Fibroblast of skin of abdomen (primary cell): ENCODE measurements around the gene SNX11.

ENCODE experiments used
- DNase-seq: peaks from one replicate; pipeline ENCODE4 v3.0.0-alpha.2; 2013

The SNX11 gene

DNA sequence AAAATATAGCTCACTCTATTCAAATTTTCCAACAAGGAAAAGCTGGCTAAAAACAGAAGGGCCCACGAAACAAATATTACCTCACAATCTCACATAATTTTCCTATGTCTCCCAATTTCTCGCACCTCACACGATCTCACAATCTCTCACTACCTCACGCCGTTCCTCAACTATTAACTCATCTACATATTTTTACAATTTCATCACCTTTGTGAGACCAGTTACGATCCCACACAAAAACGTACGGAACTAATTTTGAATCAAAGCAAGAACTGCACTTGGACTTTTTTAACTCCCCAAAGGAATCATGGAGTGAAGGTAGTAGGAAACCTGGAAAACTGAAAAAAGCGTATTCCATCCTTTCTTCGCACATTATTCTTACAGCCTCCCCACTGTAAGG, 7.4 kb upstream of the SNX11 start:
- peak; percentile 69 for DNase-seq

DNA sequence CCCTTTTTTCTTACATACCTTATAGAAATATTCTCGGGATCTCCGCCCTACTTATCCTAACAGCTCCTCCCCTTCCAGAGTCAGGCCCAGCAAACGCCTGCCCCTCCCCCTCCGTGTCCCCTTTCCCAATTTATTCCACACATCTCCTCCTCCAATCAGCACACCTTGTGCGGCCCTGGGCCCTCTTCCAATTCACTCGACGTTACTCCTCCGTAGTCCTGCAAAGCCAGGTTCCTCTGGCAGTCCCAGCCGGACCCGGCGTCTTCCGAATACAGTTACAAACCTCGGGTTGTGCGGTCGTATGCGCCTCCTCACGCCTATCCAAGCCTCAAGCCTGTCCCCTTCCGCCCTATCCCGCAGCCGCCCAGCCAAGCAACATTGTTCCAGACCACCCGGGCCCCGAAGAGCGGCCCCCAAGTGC, 7.0 kb upstream of the SNX11 start:
- DNase-seq, result peak; percentile 64

DNA sequence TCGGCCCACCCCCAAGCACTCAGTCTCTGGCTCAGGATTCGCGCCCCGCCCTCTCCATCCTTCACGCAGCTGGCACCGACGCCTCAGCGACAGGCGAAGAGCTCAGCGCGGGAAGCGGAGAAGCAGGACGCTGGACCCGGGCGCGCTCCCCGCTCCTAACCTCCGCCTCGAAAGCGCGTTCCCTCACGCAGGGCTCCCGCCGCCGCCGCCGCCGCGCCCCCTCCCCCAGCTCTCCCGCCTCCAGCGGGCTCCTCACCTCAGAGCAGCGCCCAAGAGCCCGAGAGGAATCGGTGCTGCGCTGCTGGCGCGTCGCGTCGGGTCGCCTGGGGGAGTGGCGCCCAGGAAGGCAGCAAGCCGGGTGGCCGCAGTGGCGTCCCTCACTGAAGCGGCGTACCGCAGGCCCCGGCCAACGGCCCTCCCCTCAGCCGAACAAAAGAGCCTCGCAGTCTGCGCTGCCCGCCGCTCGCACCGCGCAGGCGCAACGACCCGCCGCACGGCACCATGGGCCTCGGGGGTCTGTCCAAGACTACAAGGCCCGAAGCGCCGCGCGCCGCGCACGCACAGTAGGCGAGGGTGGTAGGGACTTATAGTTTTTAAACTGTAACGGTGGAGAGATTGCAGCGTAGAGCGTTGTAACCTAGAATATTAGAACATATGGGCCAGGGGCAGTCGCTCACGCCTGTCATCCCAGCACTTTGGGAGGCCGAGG, 6.4 kb upstream of the SNX11 start, which contains the start of gene CBX1:
CBX1 (minus strand) TSS at position 467 of the 709 bp plus-strand sequence. CDS start 24,474 bp downstream, outside the sequence.
- DNase-seq, result peak; percentile 94

DNA sequence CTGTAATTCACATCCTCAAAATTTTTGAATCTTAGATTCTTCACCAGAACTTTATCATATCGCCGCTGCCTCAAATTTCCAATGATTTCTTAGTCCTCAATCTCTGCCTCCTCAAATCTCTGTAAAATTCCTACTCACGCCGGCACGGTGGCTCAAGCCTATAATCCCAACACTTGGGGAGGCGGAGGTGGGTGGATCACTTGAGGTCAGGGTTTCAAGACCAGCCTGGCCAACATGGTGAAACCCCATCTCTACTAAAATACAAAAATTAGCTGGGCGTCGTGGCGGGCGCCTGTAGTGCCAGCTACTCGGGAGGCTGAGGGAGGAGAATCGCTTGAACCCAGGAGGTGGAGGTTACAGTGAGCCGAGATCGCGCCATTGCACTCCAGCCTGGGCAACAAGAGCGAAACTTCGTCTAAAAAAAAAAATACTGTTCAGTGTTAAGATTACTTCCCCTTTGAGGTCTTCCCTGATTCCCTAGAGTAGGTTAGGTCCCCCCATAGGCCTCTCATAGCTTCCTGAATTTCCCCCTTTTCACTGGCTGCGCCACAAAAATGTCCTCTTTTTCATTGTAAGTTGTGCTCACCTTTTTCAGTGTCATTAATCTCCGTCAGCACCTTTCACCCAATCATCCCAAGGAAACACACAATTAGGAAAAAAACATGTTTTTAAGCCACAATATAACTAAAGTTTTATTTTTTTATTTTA, 5.4 kb upstream of the SNX11 start:
- no peak for DNase-seq

DNA sequence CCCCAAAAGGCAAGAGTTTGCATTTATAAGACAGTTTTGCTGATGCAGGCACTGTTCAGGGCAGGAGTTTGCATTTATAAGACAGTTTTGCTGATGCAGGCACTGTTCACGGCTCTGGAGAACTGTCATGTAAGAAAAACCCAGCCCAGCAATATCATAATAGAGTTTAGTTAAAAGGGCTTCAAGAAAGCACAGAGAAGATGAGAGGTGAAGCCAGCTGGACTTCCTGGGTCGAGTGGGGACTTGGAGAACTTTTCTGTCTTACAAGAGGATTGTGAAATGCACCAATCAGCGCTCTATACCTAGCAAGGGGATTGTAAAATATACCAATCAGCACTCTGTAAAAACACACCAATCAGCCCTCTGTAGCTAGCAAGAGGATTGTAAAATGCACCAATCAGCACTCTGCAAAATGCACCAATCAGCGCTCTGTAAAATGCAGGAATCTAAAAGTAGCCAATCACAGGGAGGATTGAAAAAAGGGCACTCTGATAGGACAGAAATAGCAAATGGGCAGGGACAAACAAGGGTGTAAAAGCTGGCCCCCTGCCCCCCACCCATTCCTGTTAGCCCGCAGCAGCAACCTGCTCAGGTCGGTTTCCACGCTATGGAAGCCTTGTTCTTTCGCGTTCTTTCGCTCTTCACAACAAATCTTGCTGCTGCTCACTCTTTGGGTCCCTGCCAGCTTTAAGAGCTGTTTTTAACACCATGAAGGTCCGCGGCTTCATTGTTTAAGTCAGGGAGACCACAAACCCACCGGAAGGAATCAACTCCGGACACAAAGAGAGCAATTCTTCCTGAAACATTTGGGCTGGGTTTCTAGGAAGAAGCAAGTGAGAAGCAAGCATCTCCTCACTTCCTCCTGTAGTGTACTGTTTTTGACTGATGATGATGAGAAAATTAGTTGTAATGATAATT, 4.5 kb upstream of the SNX11 start:
- DNase-seq, result no peak

DNA sequence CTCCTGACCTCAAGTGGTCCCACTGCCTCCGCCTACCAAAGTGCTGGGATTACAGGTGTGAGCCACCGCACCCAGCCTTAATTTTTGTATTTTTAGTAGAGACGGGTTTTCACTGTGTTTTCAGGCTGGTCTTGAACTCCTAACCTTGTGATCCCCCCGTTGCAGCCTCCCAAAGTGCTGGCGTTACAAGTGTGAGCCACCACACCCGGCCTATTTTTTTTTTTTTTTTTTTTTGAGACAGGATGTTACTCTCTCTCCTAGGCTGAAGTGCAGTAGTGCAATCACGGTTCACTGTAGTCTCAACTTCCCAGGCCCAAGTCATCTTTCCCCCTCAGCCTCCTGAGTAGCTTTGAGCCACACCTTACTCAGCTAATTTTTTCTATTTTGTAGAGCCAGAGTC, 3.1 kb upstream of the SNX11 start:
- no peak for DNase-seq

DNA sequence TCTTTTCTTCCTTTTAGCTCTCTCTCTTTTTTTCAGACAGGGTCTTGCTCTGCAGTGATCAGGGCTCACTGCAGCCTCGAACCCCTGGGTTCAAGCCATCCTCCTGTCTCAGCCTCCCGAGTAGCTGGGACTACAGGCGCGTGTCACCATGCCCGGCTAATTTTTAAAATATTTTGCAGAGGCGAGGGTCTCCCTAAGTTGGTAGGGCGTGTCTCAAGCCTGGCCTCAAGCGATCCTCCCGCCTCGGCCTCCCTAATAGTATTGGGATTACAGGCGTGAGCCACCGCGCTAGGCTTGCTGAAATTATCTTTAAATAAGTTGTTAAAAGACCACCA, 797 bp upstream of the SNX11 start:
- no peak for DNase-seq

DNA sequence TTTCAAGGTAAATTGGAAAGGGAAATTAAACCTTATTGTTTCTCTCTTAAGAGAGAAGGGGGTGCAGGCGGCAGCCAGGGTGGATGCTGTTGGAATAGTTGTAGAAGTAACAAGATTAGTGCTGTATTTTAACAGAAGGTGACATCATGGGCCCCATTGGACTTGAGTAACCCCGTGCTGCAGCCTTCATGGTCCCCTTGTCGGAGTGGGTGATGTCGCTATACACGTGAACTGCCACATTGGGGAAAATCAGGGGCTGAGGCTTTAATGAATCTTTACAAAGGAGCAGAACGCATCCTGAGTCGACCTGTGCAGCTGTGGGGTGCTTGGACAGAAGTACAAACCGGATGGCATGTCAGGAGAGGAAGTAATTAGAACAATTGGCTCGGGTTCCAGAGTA, 3.2 kb downstream of the SNX11 start:
- no peak for DNase-seq

DNA sequence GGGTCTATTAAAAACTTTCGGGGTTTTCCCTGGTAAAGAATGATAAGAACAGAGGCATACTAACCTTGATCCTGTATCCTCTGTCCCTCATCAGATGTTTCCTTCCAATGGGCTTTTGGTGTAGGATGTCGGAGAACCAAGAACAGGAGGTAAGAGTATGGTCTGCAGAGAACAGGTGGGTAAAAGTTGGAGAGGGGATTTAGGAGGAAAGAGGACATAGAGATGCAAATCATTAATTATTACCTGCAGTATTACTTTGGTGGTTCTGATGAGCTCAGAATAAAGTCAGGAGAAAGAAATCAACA, 4.3 kb downstream of the SNX11 start:
- no peak for DNase-seq

DNA sequence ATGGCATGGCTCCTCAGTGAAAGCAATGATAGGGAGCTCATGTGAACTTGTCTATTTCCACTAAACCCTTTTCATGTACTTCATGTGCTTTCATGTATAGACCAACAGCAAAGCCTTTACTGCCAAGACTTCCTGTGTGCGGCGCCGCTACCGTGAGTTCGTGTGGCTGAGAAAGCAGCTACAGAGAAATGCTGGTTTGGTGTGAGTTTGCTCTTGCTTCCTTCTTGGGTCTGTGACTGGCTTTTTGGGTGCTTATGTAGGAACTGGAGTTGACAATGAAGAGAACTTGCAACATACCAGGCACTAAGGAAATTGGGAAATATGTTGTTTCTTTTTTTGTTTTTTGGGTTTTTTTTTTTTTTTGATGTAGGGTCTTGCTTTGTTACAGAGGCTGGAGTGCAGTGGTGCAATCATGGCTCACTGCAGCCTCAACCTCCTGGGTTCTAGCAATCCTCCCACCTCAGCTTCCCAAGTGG, 5.7 kb downstream of the SNX11 start:
- no peak for DNase-seq

DNA sequence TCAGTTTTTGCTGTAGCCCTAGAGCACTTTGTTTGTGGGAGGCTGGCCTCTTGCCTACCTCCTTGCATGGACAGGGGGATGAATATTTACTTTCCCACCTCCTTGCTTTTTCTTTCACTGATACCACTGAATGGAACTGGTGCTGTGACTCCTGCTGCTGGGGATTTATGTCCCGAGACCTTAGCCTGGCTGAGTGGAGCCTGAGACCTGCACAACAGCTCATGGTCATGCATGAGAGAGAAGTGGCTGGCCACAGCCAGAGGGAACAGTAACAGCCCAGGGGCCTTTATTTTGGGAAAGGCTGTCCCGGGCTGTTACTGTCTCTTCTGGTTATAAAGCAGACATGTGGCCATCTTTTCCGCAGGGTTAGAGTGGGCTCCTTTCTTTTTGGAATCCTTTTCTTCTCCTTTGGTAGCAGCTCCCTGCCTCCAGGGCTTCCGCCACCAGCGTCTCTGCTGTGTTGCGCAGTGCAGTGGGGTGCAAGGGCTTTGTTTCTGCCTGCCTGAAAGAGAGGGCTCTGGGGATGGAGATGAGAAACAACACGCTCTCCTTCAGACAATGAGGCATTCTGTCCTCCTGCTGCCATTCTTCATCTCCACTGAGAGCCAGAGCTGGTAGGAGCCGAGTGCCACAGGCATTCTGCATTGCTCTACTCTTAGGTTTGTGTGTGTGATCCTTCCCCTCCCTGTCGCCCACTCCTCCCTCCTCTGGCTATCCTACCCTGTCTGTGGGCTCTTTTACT, 14.5 kb downstream of the SNX11 start:
- no peak for DNase-seq

DNA sequence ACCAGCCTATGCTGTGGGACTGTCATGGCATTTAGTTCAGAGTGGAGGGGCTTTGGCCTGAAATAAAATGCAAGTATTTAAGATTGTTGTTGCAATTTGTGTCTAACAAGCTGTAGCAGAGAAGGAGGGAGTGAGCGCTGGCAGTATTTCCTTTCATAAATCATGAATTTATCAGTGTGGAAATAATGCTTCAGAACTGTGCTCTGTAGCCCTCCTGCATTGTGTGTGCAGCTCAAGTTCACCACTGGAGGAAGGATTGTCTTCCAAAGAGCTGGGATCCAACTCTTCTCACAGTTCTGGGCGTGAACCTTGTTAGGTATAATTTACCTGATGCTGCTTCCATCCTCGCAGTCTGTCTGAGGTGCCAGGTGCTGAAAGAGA, 15.1 kb downstream of the SNX11 start:
- no peak for DNase-seq

DNA sequence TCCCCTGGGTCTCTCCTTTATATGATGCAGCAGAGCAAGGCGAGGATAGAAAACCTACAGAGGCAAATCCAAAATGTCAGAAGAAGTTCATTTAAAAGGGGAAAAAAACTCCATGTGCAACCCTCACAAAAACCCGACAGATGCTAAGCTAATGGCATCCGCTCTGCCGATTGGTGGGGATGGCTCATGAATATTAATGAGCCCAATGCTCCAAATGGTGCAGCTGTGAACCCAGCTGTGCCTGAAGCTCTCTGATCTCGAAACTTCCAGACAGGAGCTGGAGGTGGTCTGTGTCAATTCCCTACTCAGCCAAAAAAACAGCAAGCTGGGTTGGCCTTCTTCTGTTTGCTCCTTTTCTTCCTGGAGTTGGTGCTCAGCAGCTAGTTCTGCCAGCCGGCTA, 15.5 kb downstream of the SNX11 start:
- DNase-seq, result no peak

DNA sequence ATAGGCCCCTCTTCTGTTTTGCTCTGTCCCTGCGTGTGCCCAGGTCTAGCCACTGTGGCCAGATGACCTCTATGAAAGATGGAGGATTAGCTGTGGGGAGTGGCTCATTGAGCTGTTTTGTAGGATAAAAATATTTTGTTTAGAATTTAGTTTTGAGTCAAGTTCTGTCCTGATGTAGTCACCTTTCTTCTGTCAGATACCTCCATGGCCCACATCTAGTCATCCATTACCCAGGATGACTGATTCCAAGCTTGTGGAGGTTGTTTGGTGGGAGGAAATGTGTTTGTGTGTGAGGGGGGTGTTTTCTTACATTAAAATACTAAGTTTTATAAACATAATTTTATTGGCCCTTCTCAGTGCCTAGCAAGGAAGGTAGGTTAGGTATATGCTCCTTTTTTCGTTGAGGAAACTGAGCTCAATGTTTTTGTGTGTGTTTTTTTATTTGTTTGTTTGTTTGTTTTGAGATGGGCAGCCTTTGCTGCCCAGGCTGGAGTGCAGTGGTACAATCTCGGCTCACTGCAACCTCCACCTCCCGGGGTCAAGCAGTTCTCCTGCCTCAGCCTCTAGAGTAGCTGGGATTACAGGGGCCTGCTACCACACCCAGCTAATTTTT, 16.3 kb downstream of the SNX11 start:
- DNase-seq, result no peak

DNA sequence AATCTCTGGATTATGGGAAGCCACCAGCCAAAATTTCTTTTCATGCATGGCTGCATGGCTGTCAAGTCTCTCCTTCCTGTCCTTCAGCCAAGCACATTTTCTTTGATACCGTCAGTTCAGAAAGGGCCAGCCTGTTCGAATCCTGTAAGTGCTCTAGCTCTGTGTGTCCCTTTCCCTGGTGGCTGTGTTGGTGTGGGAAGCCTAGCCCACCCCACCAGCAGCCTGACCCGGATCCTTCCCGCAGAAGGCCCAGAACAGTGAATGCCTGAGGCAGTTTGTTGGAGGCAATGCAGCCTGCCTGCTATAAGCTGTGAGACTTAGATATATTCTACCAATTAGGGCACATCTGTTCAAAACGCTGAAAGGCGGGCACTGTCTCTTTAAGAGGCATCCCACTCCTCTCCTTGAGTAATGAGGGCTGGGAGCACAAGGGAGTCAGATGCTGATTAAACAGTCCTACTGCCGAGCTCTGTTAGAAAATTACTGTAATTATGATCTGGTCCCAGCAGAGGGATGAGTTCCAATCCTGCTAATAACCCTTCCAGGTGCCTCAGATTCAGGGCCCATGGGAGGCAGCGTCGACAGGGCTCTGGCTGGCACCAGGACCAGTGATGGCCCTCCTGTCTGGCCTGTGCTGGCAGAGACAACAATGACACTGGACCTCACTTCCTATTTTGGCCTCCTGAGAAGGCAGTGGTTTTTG, 18.4 kb downstream of the SNX11 start:
- no peak for DNase-seq

DNA sequence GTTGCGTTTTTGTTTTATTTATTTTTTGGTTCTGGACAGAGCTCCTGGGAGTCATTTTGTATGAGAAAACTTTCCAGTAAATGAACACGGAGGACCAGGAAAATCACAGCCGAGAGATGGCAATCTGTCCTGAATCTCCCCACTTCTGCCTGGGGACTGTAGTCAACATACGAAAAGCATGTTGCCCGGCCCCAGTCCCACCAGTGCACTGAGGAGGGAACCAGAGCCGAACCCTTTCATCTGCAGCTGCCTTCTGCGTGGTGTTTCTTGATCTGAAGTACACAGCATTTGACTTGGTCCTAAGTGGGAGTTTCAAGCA, 18.9 kb downstream of the SNX11 start:
- DNase-seq, result no peak

DNA sequence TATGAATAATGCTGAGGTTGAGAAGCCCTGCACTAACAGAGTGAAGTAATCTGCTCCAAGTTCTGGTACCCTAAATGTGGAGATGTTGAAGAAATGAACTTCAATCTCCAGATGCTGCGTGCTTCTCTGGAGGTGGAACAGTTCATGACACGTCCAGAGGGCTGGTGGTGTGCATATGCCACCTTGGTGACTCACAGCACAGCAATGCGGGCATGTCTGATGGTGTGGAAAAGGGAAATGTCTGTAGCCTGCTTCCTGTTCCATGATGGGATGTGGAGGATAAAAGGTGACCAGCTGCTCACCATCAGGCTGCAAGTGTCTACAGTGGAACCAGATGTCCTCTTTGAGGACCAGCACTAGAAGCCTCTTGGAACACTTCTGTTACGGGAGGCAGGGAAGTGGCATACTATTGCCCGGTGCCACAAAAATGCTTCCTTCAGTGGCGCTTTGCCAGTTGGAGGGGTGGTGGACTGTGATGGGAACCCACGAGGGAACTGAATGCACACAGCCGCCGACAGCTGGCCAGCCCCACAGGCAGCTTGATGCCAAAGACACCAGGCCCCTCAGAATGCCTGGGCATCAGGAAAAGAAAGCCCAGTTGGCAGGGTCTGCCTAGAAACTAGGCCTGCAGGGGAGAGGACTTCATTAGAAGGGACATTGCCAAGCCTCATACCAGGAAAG, 19.9 kb downstream of the SNX11 start:
- DNase-seq, result peak; percentile 29

DNA sequence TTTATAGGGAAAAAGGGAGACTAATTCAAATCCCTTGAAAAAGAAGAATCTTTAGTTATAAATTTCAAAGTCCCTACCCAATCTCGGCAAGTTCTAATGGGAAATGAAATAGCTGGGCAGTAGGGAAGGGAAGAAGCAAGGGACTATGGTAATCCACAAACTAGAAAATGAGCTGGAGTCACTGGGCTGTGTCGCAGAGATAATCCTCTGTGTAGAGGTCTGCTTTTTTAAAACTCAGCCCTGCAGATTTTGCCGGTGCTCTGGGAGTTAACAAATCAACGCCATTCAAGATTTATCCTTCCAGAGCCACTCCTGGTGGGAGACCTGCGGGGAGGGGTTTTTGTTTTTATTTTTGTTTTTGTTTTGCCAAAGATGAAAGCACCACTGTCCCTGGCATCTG, 20.8 kb downstream of the SNX11 start:
- no peak for DNase-seq

DNA sequence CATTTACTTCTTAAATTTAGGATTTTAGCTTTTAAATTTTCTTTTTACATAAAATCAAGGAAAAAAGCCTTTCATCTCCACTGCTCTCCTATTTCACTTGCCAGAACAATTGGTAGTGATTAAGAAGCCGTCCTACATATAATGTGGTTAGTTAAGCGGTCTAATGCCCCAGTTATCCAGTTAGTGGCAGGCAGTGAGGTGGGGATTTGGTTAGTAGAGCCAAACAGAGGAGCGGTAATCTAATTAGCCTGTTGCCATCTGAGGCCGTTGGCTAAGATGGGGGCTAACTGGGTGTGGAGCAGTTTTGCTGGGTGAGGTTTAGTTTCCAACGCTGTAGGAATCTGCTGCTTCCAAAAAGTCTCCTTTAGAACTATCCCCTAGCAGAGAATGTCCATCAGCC, 22.4 kb downstream of the SNX11 start:
- no peak for DNase-seq

DNA sequence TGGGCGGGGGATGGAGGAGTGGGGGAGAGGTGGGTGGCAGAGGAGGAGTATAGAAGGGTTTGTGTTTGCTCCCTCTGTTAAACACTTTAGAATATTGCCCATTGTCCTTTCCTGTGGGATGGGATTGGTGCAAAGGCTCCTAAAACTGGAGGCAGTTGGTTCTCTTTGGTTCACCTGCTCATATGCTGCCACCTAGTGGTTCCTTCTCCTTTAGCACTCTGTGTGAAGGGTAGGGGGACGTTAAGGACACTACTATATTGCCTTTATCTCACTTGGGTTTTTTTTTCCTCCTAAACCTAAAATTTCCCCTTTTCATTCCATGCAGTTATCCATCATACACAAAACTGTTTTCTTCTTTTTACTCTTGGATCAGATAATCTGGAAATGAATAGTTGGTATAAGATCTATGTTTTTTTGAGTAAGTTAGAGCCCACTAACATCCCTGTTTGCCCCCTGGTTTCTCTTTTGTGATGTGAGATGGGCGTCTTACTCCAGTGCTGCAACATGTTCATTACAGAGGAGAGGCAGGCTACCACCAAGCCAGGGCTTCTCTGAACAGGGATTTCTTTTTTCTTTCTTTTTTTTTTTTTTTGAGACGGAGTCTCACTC, 23.8 kb downstream of the SNX11 start:
- peak; percentile 61 for DNase-seq

DNA sequence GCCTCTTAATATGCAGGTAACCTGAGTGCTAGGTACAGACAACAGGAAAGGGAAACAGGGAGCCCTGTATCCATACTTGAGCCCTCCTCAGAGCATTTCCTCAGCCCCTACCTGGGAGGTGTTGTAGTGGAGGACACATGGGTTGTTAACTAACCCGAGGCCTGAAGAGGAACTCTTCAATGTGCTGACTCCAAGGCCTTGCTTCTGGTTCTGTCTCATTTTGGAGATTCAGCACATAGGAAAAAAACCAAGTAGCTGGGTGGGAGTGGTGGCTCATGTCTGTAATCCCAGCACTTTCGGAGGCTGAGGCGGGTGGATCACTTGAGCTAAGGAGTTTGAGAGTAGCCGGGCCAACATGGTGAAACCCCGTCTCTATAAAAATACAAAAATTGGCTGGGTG, 24.8 kb downstream of the SNX11 start:
- no peak for DNase-seq
